Measurements from ENCODE around the gene KCNN4.
"Not testable (repeated sequence)": the region's sequence is repeated elsewhere in the genome, so short reads cannot be mapped to it uniquely, and the experiment has no call there.

Gene KCNN4

DNA sequence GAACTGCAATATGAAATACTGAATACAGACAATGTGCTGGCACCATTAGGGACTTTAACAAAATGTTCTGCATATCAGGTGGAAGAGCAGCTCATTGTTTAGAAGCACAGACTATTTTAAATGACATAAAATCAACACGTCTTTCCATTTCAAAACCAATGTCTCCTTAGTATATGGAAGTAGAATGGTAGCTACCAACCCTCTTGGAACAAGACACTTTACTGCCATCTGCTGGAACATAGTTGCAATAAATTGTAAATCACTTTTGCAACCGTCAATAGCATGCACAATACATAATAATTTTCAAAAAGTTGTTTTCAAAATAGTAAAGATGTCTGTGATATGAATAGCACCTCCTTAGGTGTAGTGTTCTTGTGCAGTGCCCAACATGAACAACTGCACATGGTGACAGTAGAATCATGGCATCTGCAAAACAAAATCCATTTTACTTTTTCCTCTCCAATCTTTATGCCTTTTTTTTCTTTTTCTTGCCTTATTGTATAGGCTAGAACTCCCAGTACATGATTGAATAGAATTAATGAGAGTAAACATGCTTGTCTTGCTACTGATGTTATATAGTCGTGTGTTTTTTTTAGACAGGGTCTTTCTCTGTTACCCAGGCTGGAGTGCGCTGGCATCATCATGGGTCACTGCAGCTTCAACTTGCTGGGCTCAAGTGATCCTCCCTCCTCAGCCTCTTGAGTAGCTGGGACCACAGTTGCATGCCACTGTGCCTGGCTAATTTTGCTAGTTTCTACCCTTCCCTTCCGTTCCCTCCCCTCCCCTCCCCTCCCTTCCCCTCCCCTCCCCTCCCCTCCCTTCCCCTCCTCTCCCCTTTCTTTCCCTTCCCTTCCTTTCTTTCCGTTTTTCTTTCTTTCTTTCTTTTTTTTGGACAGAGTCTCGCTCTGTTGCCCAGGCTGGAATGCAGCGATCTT lies 29.3 kb upstream of the KCNN4 start:
- no peak overlapping the region for H3K4me3 ChIP-seq (ENCODE audit: low read length)
- no peak for TF ChIP-seq ZNF274 (IDR thresholded peaks at IDR 0.05; ENCODE audit: low read depth, low read length)

DNA sequence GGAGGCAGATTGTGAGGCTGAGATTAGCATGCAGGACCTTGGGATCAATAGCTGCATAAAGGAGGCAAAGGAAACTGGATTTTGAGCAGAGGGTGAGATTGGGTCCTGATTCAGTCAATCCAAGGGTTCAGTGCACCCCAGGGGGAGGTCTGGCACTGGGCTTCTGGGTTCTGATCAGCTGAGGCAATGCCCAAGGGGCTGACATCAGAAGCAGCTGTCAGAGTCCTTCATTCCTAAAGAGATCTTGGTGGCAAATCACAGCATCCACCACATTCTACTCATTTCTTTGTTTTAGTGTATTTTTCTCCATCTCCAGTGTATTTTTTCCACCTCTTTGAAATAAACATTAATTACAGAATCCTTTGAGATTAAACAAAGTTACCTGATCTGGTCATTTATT lies 26.9 kb upstream of the KCNN4 start:
- H3K4me3 ChIP-seq (ENCODE audit: low read length): no peak overlapping the region
- TF ChIP-seq ZNF274 (IDR thresholded peaks at IDR 0.05; ENCODE audit: low read depth, low read length): no peak

DNA sequence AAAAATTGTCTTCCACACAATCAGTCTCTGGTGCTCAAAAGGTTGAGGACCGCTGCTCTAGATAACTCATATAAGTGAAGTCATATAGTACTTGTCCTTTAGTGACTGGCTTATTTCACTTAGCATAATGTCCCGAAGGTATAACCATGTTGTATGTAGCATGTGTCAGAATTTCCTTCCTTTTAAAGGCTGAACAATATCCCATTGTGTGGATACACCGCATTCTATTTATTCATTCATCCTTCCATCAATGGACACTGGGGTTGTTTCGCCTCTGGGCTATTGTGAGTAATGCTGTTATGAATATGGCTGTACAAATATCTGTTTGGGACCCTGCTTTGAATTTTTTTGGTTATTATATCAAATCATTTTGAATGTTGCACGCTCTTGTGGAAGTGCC lies 26.1 kb upstream of the KCNN4 start:
- TF ChIP-seq ZNF274 (IDR thresholded peaks at IDR 0.05; ENCODE audit: low read depth, low read length): no peak
- H3K4me3 ChIP-seq (ENCODE audit: low read length): no peak overlapping the region

DNA sequence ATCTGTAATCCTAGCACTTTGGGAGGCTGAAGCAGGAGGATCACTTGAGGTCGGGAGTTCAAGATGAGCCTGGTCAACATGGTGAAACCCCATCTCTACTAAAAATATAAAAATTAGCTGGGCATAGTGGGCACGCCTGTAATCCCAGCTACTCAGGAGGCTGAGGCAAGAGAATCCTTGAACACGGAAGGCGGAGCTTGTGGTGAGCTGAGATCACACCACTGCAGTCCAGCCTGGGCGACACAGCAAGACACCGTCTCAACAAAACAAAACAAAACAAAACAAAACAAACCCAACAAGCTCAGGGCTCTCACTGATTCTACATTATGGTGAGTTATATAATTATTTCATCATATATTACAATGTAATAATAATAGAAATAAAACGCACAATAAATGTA lies 25.6 kb upstream of the KCNN4 start:
- not testable (repeated sequence) for H3K4me3 ChIP-seq (ENCODE audit: low read length)

GRCh38 chr19:43804432-43804831 lies 23.7 kb upstream of the KCNN4 start:
- TF ChIP-seq ZNF274 (IDR thresholded peaks at IDR 0.05; ENCODE audit: low read depth, low read length): no peak
- no peak overlapping the region for H3K4me3 ChIP-seq (ENCODE audit: low read length)

DNA sequence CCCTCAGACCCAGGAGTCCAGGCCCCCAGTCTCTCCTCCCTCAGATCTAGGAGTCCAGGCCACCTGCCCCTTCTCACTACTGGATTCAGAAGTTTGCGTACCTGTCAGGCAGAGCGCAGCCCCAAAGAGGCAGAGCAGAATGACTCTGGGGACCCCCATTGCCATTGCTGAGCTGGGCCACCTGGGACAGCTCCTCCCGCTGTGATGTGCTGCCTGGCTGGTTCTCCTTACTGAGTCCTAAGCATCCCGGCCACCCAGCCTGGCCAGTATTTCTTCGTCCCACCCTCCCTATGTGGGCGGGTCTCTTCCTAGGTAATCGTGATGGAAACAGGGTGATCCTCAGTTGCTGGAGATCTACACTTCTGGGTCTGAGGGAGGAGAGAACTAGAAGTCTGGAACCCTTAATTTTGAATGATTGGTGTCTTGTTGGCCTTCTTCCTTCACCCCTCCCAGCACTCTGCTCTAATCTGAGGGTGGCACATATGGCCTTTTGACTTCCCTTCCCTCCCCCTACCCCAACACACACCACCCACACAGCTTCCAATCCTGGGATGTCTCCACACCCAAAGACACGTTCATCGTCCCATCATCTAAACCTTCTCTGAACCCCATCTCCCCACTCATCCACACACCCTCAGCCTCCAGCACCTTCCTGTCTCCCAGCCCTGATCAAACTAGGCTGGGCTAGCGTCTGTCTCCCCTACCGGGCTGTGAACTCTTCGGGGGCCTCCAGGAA lies 21.6 kb upstream of the KCNN4 start, which contains the start of gene LYPD5:
LYPD5 (minus strand) TSS at position 232 of the 736 bp plus-strand sequence; CDS start at position 165, 67 bp downstream.
- H3K4me3 ChIP-seq (ENCODE audit: low read length): no peak within 1 kb of the TSS
- TF ChIP-seq ZNF274 (IDR thresholded peaks at IDR 0.05; ENCODE audit: low read depth, low read length): no peak

DNA sequence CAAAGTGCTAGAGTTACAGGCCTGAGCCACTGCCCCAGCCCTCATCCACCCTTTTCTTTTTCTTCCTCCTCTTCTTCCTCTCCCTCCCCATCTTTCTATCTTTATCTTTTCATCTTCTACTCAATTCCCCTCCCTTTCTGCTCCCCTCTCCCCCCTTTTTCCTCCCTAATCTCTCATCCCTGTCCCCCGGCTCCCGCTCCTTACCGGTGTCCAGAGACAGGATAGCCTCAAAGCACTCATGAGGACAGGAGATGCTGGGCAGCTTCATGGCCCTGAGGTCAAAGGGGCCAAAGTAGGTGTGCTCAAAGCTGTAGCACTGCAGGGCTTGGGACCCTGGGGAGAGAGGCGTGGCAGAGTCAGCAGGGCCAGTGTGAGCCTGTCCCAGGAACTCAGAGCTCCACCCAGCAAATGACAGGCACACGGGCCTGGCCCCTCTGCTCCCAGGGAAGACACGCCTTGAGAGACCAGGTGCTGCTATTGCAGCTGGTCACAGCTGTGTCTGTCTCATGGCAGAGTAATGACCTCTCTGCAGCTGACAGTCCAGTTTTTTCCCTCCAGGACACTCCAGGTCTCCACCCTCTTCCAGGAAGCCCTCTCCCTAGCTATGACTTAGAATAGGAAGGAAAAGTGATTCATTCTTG lies 18.8 kb upstream of the KCNN4 start:
- TF ChIP-seq ZNF274 (IDR thresholded peaks at IDR 0.05; ENCODE audit: low read depth, low read length): no peak
- H3K4me3 ChIP-seq (ENCODE audit: low read length): no peak overlapping the region

DNA sequence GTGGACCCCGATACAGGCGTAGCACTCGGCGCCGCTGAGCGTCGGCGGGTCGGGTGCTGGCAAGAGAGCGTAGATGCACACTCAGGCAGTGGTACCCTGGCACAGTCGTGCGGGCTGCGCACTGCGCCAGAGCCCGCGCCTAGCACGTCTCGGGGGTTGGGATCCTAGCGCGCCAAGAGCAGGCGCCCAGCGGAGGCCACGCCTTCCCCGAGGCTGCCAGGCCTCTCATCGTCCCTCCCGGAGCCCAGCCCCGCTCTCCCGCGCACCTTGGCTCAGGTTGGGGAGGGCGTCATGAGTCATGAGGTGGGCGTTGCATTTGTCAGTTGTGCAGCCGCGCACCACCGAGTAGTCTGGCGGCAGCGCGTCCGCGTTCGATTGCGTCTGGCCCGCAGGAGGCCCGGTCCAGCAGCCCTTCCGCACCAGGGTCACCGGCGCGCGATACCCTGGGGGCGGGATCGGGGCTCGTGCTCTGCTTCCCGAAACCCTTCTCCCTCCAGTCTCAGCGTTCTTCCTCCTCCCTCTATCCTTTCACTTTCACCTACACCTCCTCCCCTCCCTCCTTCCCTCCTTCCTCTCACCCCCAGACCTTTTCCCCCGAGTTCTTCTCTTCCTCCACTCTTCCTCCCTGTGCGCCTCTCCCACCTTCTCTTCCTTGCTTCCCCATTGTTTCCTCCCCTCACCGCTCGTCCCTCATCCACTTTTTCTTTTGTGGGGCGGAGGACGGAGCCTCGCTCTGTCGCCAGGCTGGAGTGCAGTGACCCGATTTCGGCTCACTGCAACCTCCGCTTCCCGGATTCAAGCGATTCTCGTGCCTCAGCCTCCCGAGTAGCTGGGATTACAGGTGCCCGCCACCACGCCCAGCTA lies 18.0 kb upstream of the KCNN4 start:
- H3K4me3 ChIP-seq (ENCODE audit: low read length): peak overlapping the region; percentile 45; the same call in 1 of the 2 replicates
- TF ChIP-seq ZNF274 (IDR thresholded peaks at IDR 0.05; ENCODE audit: low read depth, low read length): no peak

DNA sequence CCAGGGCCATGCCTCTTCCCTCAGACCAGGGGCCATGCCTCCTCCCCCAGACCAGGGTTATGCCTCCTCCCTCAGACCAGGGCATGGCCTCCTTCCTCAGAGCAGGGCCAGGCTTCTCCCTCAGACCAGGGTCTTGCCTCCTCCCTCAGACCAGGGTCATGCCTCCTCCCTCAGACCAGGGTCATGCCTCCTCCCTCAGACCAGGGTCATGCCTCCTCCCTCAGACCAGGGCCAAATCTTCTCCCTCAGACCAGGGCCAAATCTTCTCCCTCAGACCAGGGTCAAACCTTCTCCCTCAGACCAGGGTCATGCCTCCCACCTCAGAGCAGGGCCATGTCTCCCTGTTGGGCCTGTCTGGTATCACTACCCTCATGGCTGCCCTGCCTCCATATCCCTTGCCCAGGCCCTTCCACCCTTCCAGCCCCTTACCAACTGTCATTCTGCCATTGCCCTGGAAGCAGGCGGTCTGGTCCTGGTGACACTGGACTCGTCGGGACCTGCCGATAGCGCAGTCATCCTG lies 17.3 kb upstream of the KCNN4 start:
- peak overlapping the region; percentile 45; the same call in 1 of the 2 replicates for H3K4me3 ChIP-seq (ENCODE audit: low read length)
- no peak for TF ChIP-seq ZNF274 (IDR thresholded peaks at IDR 0.05; ENCODE audit: low read depth, low read length)

GRCh38 chr19:43797556-43797955 lies 16.8 kb upstream of the KCNN4 start:
- H3K4me3 ChIP-seq (ENCODE audit: low read length): no peak overlapping the region
- no peak for TF ChIP-seq ZNF274 (IDR thresholded peaks at IDR 0.05; ENCODE audit: low read depth, low read length)

- no peak overlapping the region for H3K4me3 ChIP-seq (ENCODE audit: low read length)
- TF ChIP-seq ZNF274 (IDR thresholded peaks at IDR 0.05; ENCODE audit: low read depth, low read length): no peak
Observed at GRCh38 chr19:43797118-43797517, 16.3 kb upstream of the KCNN4 start.

- TF ChIP-seq ZNF274 (IDR thresholded peaks at IDR 0.05; ENCODE audit: low read depth, low read length): no peak
- H3K4me3 ChIP-seq (ENCODE audit: low read length): no peak overlapping the region
Observed at GRCh38 chr19:43790587-43790986, 9.8 kb upstream of the KCNN4 start.

- H3K4me3 ChIP-seq (ENCODE audit: low read length): no peak overlapping the region
- TF ChIP-seq ZNF274 (IDR thresholded peaks at IDR 0.05; ENCODE audit: low read depth, low read length): no peak
Observed at GRCh38 chr19:43789029-43789428, 8.3 kb upstream of the KCNN4 start.
